Panc1 (cell line): ENCODE results near the gene SLFNL1. TPM values are rescaled to one million over a fixed set of nuclear protein-coding genes. Genes with fewer than 3 reads are reported as not detected.

Experiments
- ATAC-seq: fragments of 200-7000 bp; cut with Tn5 transposase; 2 replicates; pipeline ENCODE4 v1.9.1; 2020; ENCODE audit warnings: mild to moderate bottlenecking, moderate library complexity
- BruUV-seq: library from RNA; stranded (reverse); fragments of 400-500 nt; replicated peaks from 2 replicates; lab custom pipeline; 2021; lab: Mats Ljungman, UMichigan
- CTCF ChIA-PET: fragments of 300-600 bp; sonication (Branson Sonifier 250); formaldehyde crosslinking; loops from one replicate; lab custom pipeline; 2022; ENCODE audit warnings: antibody characterized with exemption; lab: Charles Lee
- POLR2A ChIA-PET: fragments of 300-600 bp; sonication (Branson Sonifier 250); formaldehyde crosslinking; loops from one replicate; lab custom pipeline; 2022; ENCODE audit warnings: antibody characterized with exemption; lab: Charles Lee
- DNase-seq: peaks from one replicate; pipeline ENCODE4 v3.0.0-alpha.2; 2010; ENCODE audit warnings: low read depth, low spot score
- H3K27ac ChIP-seq: 2 replicates; pipeline ENCODE4 v1.5.1; 2011; ENCODE audit warnings: mild to moderate bottlenecking, low read length, inconsistent platforms
- H3K27me3 ChIP-seq: fragments of 200-500 bp; sonication (Bioruptor generic); 2 replicates; pipeline ENCODE4 v1.6.0; 2014; ENCODE audit warnings: low read length, inconsistent platforms; ENCODE audit not compliant: control insufficient read depth, insufficient read depth
- H3K36me3 ChIP-seq: fragments of 200-500 bp; sonication (Bioruptor generic); 2 replicates; pipeline ENCODE4 v1.5.1; 2014; ENCODE audit warnings: inconsistent platforms, mild to moderate bottlenecking, low read length, moderate library complexity; ENCODE audit not compliant: control insufficient read depth, insufficient read depth
- H3K4me1 ChIP-seq: 2 replicates; pipeline ENCODE4 v1.5.1; 2011; ENCODE audit warnings: inconsistent platforms, mild to moderate bottlenecking, low read length, moderate library complexity; ENCODE audit not compliant: control insufficient read depth, insufficient read depth
- H3K4me3 ChIP-seq, 2 experiments: 2 replicates each; pipeline ENCODE4 v1.5.1; 2011 to 2012; ENCODE audit warnings: low read depth in 2 of 2, low read length in 2 of 2, mild to moderate bottlenecking in 2 of 2, inconsistent platforms in 1 of 2, moderate library complexity in 1 of 2
- H3K9me3 ChIP-seq: fragments of 200-500 bp; sonication (Bioruptor generic); 2 replicates; pipeline ENCODE4 v1.5.1; 2014; ENCODE audit warnings: low read depth, mild to moderate bottlenecking, inconsistent platforms, low read length, moderate library complexity; ENCODE audit not compliant: control insufficient read depth, insufficient read depth
- CTCF ChIP-seq: fragments of 450-650 bp; IDR thresholded peaks from 2 replicates; pipeline ENCODE4 v1.5.1; 2017; ENCODE audit warnings: mild to moderate bottlenecking
- POLR2AphosphoS5 ChIP-seq: IDR thresholded peaks from 2 replicates; pipeline ENCODE4 v1.6.1; 2012; ENCODE audit warnings: mild to moderate bottlenecking, low read depth, low read length, moderate library complexity
- REST ChIP-seq, 2 experiments: IDR thresholded peaks; 2 replicates each; pipeline ENCODE4 v1.6.1; 2011 to 2012; ENCODE audit warnings: low read depth in 2 of 2, control low read depth in 1 of 2, low read length in 1 of 2, mild to moderate bottlenecking in 1 of 2, moderate library complexity in 1 of 2; ENCODE audit not compliant: insufficient read depth in 1 of 2
- SIN3A ChIP-seq: IDR thresholded peaks from 2 replicates; pipeline ENCODE4 v1.6.1; 2012; ENCODE audit warnings: low read depth, mild to moderate bottlenecking, low read length, moderate library complexity, borderline replicate concordance; ENCODE audit not compliant: insufficient read depth
- TCF7L2 ChIP-seq: IDR thresholded peaks from 2 replicates; pipeline ENCODE4 v1.6.1; 2011; ENCODE audit warnings: mild to moderate bottlenecking, low read depth, low read length, inconsistent platforms
- in situ Hi-C: cut with HindIII; loops from 2 replicates; pipeline ENCODE4 v1.10.0; 2016; ENCODE audit warnings: low sequenced_read_pairs, low pct_unique_long_range_greater_than_20kb
- intact Hi-C: fragments of 100-400 bp; cut with micrococcal nuclease; formaldehyde crosslinking; loops from one replicate; pipeline ENCODE4 v1.10.0; 2022; ENCODE audit not compliant: unreplicated experiment
- total RNA-seq: library from RNA; stranded (reverse); gene quantifications from one replicate; pipeline ENCODE4 v1.2.1, GENCODE V29; 2021; ENCODE audit not compliant: unreplicated experiment

Gene SLFNL1
- total RNA-seq, 1 experiment from 2014 or later, result 0.10 TPM

- CTCF ChIA-PET, result no interaction called here
- H3K27me3 ChIP-seq, result no peaks in the 10 kb centered on the region
- intact Hi-C loops, result no loop called here
- no peak overlapping the region for H3K4me3 ChIP-seq
- no peak for TF ChIP-seq CTCF
- TF ChIP-seq POLR2AphosphoS5, result no peak
- no peak for TF ChIP-seq REST (IDR thresholded peaks at IDR 0.05; ENCODE audit: insufficient read depth in 1 of 2, low read depth in 2 of 2, low read length in 1 of 2)
- TF ChIP-seq SIN3A, result no peak
- no peak for TF ChIP-seq TCF7L2
- H3K36me3 ChIP-seq, result peaks cover 54% of the 10 kb centered on the region
- in situ Hi-C loops, result no loop called here
- H3K27ac ChIP-seq, result no peak overlapping the region
- no peaks in the 10 kb centered on the region for H3K9me3 ChIP-seq
- POLR2A ChIA-PET, result no interaction called here
- ATAC-seq (no peak), DNase-seq (no peak)
- H3K4me1 ChIP-seq, result 0 out of 2 replicates have a peak, but pooled peaks cover 5% of the 10 kb centered on the region
- BruUV-seq, result TSS peak; percentile 25
Measured at GRCh38 chr1:41010345-41010744, 11.2 kb downstream of the SLFNL1 start.

- ChIA-PET CTCF (no interaction called here), POLR2A (no interaction called here)
- Histone ChIP-seq H3K9me3 (no peaks in the 10 kb centered on the region), H3K27me3 (no peaks in the 10 kb centered on the region), H3K27ac (no peak overlapping the region), H3K4me1 (0 out of 2 replicates have a peak, but pooled peaks cover 2% of the 10 kb centered on the region), H3K36me3 (peaks cover 55% of the 10 kb centered on the region), H3K4me3 (no peak overlapping the region)
- TF ChIP-seq REST (IDR thresholded peaks at IDR 0.05; ENCODE audit: insufficient read depth in 1 of 2, low read depth in 2 of 2, low read length in 1 of 2) (no peak), TCF7L2 (no peak), POLR2AphosphoS5 (no peak), SIN3A (no peak)
- DNase-seq (no peak), ATAC-seq (no peak)
- intact Hi-C loops, result no loop called here
- in situ Hi-C loops, result no loop called here
- no TSS peak for BruUV-seq
Measured at GRCh38 chr1:41009466-41009865, 12.1 kb downstream of the SLFNL1 start.
